Limb (tissue), 2 donors: ENCODE measurements around the gene ATF7IP2.
"Not testable (repeated sequence)": the region's sequence is repeated elsewhere in the genome, so short reads cannot be mapped to it uniquely, and the experiment has no call there.

ENCODE experiments used
- DNase-seq, 2 donors: peaks; one replicate each; pipeline ENCODE4 v3.0.0-alpha.2; 2016; ENCODE audit errors: extremely low spot score in 2 of 2

The ATF7IP2 gene

GRCh38 chr16:10447289-10447688 is 61.4 kb downstream of the ATF7IP2 start:
- no peak for DNase-seq

- not testable (repeated sequence) for DNase-seq
These were observed 66.6 kb downstream of the ATF7IP2 start for GRCh38 chr16:10452208-10453158.

- no peak for DNase-seq
These were observed 67.3 kb downstream of the ATF7IP2 start for GRCh38 chr16:10453159-10453510.

- no peak for DNase-seq
These were observed 80.0 kb downstream of the ATF7IP2 start for GRCh38 chr16:10465821-10466220.

GRCh38 chr16:10466313-10466712 is 80.5 kb downstream of the ATF7IP2 start:
- no peak for DNase-seq

GRCh38 chr16:10466861-10467260 is 81.0 kb downstream of the ATF7IP2 start:
- DNase-seq: no peak

- DNase-seq: not testable (repeated sequence)
These were observed 90.8 kb downstream of the ATF7IP2 start for GRCh38 chr16:10476636-10477035.

- DNase-seq: no peak
These were observed 94.3 kb downstream of the ATF7IP2 start for GRCh38 chr16:10480151-10480550.

GRCh38 chr16:10485159-10485558 is 99.3 kb downstream of the ATF7IP2 start:
- DNase-seq: no peak

GRCh38 chr16:10485698-10486382 is 100.0 kb downstream of the ATF7IP2 start:
- DNase-seq: no peak

GRCh38 chr16:10490141-10490540 is 104.3 kb downstream of the ATF7IP2 start:
- DNase-seq: no peak

GRCh38 chr16:10493276-10493675 is 107.4 kb downstream of the ATF7IP2 start:
- no peak for DNase-seq

- DNase-seq: no peak
These were observed 108.6 kb downstream of the ATF7IP2 start for GRCh38 chr16:10494343-10495030.

GRCh38 chr16:10495031-10495345 is 109.1 kb downstream of the ATF7IP2 start:
- no peak for DNase-seq

- DNase-seq: no peak
These were observed 111.6 kb downstream of the ATF7IP2 start for GRCh38 chr16:10497132-10498101.

- DNase-seq: no peak
These were observed 114.7 kb downstream of the ATF7IP2 start for GRCh38 chr16:10500582-10500981.

GRCh38 chr16:10501016-10501607 is 115.3 kb downstream of the ATF7IP2 start:
- DNase-seq: no peak

GRCh38 chr16:10502776-10503175 is 116.9 kb downstream of the ATF7IP2 start:
- DNase-seq: no peak

GRCh38 chr16:10504404-10504885 is 118.6 kb downstream of the ATF7IP2 start:
- no peak for DNase-seq

GRCh38 chr16:10505286-10505685 is 119.4 kb downstream of the ATF7IP2 start:
- not testable (repeated sequence) for DNase-seq
